ENCODE data around the gene DNAJC24. TPM values are rescaled to one million over a fixed set of nuclear protein-coding genes. Genes with fewer than 3 reads are reported as not detected.

DNAJC24 gene
- total RNA-seq, 2 donors from 2014 or later, result 18.7 to 20.7 TPM

DNA sequence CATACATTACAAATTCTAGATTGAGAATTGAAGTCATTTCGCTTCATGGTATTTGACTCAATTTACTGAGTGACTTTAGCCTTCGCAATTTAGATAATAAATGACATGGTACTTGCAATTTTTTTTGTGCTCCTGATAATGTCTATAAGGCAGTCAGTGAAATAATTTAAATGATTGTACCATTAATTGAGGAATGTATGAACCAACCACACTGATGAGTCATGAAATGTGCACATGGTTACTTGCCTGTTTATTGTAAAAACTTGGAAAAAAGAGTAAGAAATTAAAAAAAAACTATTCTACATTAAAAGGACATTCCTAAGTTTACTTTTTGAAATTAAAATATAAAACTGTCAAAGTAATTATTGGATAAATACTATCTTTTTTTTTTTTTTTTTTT lies 43.3 kb downstream of the DNAJC24 start:
- Histone ChIP-seq H3K4me3 (no peak overlapping the region), H3K9me3 (no peaks in the 10 kb centered on the region), H3K36me3 (no peaks in the 10 kb centered on the region), H3K27ac (no peak overlapping the region), H3K27me3 (replicated peaks; ENCODE audit: insufficient read depth) (no peaks in the 10 kb centered on the region), H3K4me1 (ENCODE audit: control insufficient read depth in 1 of 2, low read depth in 2 of 2) (peaks cover 5 to 13% of the 10 kb centered on the region in 2 donors)
- ATAC-seq (ENCODE audit: insufficient number of reproducible peaks, low FRiP score, low read depth), result no peak
- DNase-seq (ENCODE audit: low spot score), result no peak
- TF ChIP-seq, protein P1, sequence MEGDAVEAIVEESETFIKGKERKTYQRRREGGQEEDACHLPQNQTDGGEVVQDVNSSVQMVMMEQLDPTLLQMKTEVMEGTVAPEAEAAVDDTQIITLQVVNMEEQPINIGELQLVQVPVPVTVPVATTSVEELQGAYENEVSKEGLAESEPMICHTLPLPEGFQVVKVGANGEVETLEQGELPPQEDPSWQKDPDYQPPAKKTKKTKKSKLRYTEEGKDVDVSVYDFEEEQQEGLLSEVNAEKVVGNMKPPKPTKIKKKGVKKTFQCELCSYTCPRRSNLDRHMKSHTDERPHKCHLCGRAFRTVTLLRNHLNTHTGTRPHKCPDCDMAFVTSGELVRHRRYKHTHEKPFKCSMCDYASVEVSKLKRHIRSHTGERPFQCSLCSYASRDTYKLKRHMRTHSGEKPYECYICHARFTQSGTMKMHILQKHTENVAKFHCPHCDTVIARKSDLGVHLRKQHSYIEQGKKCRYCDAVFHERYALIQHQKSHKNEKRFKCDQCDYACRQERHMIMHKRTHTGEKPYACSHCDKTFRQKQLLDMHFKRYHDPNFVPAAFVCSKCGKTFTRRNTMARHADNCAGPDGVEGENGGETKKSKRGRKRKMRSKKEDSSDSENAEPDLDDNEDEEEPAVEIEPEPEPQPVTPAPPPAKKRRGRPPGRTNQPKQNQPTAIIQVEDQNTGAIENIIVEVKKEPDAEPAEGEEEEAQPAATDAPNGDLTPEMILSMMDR (IDR thresholded peaks at IDR 0.05), result no peak

DNA sequence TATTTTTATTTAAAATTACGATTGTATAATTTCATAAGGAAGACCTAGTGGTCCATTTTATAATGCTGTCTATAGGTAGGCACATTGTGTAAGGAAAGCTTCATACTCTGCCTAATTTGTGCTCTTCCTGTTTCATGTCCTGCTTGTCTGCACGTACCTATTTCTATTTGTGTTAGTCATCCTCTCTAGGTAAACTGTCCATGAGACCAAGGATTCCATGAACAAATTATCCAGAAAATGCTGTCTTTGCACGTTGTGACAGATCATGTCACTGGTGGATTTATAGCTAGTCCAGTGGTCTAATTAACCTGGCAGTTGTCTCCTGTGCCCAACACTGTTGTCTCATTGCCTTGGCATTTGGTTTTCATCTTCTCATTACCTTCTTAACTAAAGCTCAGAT lies 44.7 kb downstream of the DNAJC24 start:
- Histone ChIP-seq H3K36me3 (no peaks in the 10 kb centered on the region), H3K27ac (no peak overlapping the region), H3K9me3 (no peaks in the 10 kb centered on the region), H3K4me1 (ENCODE audit: control insufficient read depth in 1 of 2, low read depth in 2 of 2) (peaks cover 5 to 13% of the 10 kb centered on the region in 2 donors), H3K4me3 (no peak overlapping the region), H3K27me3 (replicated peaks; ENCODE audit: insufficient read depth) (no peaks in the 10 kb centered on the region)
- DNase-seq (ENCODE audit: low spot score) (no peak), ATAC-seq (ENCODE audit: insufficient number of reproducible peaks, low FRiP score, low read depth) (no peak)
- TF ChIP-seq, protein P1 (IDR thresholded peaks at IDR 0.05), result no peak

DNA sequence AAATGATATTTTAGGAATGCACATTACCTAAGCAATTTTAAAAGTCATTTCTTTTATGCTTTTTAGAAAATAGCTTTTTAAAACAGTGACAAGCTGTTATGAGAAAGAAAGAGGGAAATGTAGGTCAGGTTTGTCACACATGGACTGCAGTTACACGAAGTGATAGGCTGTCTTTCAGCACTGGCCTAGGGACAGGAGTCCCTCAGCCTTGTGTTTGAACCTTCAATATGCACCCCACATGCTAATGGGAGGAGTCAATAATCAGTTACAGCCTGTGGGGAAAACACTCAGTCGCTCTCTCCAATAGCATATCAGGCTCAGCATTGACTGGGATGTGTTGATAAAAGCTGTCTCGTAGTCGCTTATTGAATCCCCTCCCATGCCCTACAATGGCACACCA lies 45.8 kb downstream of the DNAJC24 start:
- no peaks in the 10 kb centered on the region for H3K9me3 ChIP-seq
- TF ChIP-seq, protein P1 (IDR thresholded peaks at IDR 0.05), result no peak

DNA sequence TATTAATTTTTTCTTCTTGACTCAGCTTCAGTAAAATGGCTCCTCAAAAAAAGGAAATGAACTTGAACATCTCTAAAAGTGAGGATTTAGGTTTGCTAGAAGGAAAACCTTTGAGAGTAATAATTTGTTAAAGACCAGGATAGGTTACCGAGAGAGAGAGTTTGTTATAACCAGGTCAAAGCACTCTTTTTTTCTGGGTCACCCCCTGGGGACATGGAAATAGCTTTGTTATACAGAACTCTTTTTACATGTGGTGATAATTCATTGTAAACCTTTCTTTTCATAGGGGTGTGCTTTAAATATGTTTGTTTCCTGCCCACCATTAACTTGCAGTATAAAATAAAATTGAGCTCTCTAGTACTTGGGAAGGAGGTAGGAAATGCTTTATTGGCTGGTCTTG lies 47.7 kb downstream of the DNAJC24 start:
- no peaks in the 10 kb centered on the region for H3K36me3 ChIP-seq
- H3K9me3 ChIP-seq, result no peaks in the 10 kb centered on the region
- no peaks in the 10 kb centered on the region for H3K27me3 ChIP-seq (replicated peaks; ENCODE audit: insufficient read depth)
- H3K27ac ChIP-seq, result no peak overlapping the region
- H3K4me3 ChIP-seq, result no peak overlapping the region
- peaks cover 5 to 13% of the 10 kb centered on the region in 2 donors for H3K4me1 ChIP-seq (ENCODE audit: control insufficient read depth in 1 of 2, low read depth in 2 of 2)
- TF ChIP-seq, protein P1 (IDR thresholded peaks at IDR 0.05), result no peak
- ATAC-seq (ENCODE audit: insufficient number of reproducible peaks, low FRiP score, low read depth), result no peak
- DNase-seq (ENCODE audit: low spot score), result no peak

More for the DNA sequence above, 45.8 kb downstream of the DNAJC24 start:
- ATAC-seq (ENCODE audit: insufficient number of reproducible peaks, low FRiP score, low read depth) (no peak), DNase-seq (ENCODE audit: low spot score) (no peak)
- no peak overlapping the region for H3K4me3 ChIP-seq
- peaks cover 5 to 13% of the 10 kb centered on the region in 2 donors for H3K4me1 ChIP-seq (ENCODE audit: control insufficient read depth in 1 of 2, low read depth in 2 of 2)
- no peak overlapping the region for H3K27ac ChIP-seq
- H3K27me3 ChIP-seq (replicated peaks; ENCODE audit: insufficient read depth), result no peaks in the 10 kb centered on the region
- H3K36me3 ChIP-seq, result no peaks in the 10 kb centered on the region

DNA sequence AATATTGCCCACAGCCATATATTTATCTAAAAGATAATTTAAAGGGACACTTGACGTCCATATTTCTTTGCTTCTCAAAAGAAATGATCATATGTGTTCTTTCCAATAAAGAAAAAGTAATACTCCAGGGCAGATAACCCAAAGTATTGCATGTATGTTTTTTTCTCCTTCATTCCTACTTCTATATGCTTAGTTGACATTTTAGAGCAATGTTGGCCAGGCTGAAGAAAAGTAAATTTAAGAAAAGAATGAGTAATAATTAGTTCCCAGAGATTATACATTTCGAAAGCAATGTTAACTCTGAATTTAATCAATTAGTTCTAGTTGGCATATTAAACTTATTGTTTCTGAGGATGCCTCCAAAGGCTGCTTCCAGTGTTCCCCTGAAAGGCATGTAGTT lies 48.2 kb downstream of the DNAJC24 start:
- TF ChIP-seq, protein P1 (IDR thresholded peaks at IDR 0.05), result no peak
- ATAC-seq (ENCODE audit: insufficient number of reproducible peaks, low FRiP score, low read depth) (no peak), DNase-seq (ENCODE audit: low spot score) (no peak)
- Histone ChIP-seq H3K27ac (no peak overlapping the region), H3K4me3 (no peak overlapping the region), H3K9me3 (no peaks in the 10 kb centered on the region), H3K4me1 (ENCODE audit: control insufficient read depth in 1 of 2, low read depth in 2 of 2) (peaks cover 5 to 13% of the 10 kb centered on the region in 2 donors), H3K36me3 (no peaks in the 10 kb centered on the region), H3K27me3 (replicated peaks; ENCODE audit: insufficient read depth) (no peaks in the 10 kb centered on the region)

Data from thoracic aorta (tissue), 2 donors.